Posterior vena cava (tissue), 2 donors: ENCODE results near the gene NMUR2. TPM values are rescaled to one million over a fixed set of nuclear protein-coding genes. Genes with fewer than 3 reads are reported as not detected.

ENCODE experiments used
- DNase-seq: peaks from one replicate; pipeline ENCODE4 v3.0.0-alpha.2; 2020; ENCODE audit warnings: low spot score
- intact Hi-C, 2 donors: fragments of 100-400 bp; cut with DNase I; formaldehyde crosslinking; loops; one replicate each; pipeline versions ENCODE4 v1.14.1 to v1.14.2; 2022 to 2023
- long read RNA-seq, 2 donors: library from polyadenylated mRNA; unstranded; transcript quantifications; one replicate each; pipeline ENCODE4 v2.0.0, GENCODE V29; 2020 to 2021
- total RNA-seq, 2 donors: library from RNA; stranded (reverse); fragmentation: NEBNext Ultra II Directional; extraction: Animal tissue kit (Norgen Biotek cat#: 25700); gene quantifications; one replicate each; pipeline ENCODE4 v1.2.1, GENCODE V29; 2021
- donor health status: DM: yes; HTN: yes; CAD: no.
- donor health status: DM: yes; HTN: yes; CAD: no.

The NMUR2 gene, protein sequence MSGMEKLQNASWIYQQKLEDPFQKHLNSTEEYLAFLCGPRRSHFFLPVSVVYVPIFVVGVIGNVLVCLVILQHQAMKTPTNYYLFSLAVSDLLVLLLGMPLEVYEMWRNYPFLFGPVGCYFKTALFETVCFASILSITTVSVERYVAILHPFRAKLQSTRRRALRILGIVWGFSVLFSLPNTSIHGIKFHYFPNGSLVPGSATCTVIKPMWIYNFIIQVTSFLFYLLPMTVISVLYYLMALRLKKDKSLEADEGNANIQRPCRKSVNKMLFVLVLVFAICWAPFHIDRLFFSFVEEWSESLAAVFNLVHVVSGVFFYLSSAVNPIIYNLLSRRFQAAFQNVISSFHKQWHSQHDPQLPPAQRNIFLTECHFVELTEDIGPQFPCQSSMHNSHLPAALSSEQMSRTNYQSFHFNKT
- not detected for total RNA-seq
- long read RNA-seq, donor 1 = 0 reads
- long read RNA-seq, donor 2 = 0 reads

DNA sequence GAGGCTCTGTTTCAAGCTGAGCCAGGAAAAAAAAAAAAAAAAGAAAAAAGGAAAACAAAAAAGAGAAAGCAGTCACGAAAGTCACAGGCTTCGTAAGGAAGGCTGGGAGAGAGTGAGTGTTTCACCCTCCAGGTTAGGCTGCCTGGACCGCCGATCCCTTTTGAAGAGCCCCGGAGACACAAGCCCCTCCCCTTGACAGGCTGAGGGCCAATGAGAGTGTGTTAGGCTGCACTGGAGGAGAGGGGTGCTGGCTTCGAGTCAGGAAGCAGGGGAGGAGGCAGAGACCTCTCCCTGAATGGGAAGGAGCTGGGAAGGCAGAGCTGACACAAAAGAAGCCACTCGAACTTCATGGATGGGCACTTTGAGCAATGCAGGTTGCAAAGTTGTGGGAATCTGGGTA lies at the start of gene NMUR2:
NMUR2 (minus strand) TSS at position 135 of the 400 bp plus-strand sequence. CDS start 166 bp downstream, outside the sequence.
- intact Hi-C loops = no loop called here
- no peak for DNase-seq

DNA sequence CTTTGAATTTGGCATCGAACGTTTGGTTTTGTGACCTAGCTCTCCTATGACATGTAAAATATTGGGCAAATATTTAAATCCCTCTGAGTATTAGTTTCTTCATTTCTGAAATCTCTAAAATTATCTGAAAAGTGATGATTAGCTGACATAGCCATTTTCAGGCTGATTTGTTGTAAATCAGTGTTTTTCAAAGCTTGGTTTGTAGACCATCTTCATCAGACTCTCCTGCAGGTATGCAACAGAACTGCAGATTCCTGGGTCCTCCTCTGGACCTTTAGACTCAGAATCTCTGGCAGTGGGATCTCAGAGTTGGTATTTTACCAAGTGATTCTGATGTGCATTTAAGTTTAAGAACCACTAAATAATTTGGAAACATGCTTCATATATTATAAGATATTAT lies 38.9 kb upstream of the NMUR2 start:
- DNase-seq = no peak
- intact Hi-C loops = no loop called here

DNA sequence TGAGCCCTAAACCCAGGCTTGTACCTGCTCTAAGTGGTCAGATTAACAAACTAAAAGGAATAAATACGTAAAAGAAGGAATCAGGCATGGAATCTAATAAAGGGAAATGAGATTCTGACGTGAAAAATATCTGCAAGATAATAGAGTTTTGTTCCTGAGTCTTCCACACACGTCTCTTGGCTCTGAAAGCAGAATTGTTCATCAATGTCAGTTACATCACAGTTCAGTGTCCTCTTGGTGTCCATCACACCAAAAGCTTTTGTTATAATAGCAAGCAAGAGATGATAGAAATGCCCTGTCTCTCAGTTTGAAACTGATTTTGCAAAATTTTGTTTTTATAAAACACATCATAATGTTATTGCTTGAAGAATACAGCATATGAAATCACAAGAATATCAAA lies 34.7 kb upstream of the NMUR2 start:
- DNase-seq = no peak

DNA sequence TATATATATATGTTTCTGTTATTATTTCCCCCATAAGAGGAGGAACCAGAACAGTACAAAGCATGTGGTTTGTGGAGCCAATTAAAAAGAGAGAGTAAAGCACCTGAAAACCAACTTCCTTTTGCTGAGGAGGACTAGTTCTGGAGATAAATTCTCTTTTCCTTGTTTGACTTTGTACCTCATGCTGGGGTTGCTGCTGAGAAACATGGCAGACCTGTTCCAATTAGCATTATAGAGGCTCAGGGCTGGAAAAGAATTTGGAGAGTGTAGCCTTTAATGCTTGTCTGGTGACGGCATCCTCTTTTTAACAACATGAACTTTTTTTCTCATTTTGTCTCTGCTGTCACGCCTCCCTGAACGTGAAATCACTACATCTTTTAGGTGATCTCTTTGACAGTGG lies 32.8 kb upstream of the NMUR2 start:
- DNase-seq = no peak
- intact Hi-C loops = no loop called here

More for the DNA sequence above, 34.7 kb upstream of the NMUR2 start:
- intact Hi-C loops = no loop called here

DNA sequence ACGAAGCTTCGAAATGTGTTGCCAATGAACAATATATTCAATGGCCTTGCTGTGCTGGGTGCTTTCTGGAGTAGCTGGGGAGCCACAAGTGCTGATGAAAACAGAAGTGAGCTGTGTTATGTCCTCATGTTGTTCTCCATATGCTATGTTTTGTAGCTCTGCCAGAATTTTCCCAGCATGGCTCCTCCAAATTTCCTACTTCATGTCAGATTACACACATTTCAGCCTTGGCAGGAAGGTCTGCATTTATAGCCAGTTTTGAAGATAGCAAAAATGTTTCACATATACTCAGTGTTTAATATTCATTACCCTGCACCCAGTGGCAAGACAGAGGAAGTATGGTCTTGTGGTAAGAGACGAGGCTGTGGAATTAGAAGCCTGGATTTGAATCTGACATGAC lies 22.6 kb upstream of the NMUR2 start:
- DNase-seq = no peak
- intact Hi-C loops = no loop called here

DNA sequence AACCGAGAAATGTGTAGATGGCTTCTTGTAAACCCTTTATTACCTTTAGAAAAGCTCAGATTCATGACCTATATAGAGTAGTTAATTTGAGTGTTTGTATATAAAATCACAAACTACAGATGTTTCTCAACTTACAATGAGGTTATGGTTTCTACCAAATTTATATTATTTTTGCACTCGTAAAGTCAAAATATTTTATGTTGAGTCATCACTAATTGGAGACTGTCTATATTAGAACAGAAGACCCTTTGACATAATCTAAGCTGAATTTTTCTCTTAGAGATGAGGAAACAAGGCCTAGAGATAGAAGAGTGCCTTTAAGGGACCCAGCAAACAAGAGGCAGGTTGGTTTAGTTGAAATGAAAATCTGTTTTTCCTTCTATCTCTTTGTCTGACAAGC lies 20.0 kb upstream of the NMUR2 start:
- no peak for DNase-seq
- intact Hi-C loops = no loop called here

DNA sequence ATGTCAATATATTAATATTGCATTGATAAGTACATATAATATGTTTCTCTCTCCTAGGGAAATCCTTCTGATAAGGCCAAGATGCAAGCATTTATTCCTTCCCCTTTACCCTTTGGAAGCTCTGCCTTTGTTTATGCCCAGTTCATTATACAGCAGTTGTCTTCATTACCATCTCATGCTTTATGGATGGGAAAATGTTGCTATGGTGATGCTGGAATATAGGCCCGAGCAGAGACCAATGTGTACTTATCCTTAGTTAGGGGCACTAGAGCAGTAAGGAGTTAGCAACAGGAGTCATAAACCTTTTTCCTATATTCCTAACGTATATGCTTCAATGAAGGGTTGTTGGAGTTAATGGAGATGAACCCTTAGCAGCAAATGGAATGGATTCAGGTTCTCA lies 19.4 kb upstream of the NMUR2 start:
- intact Hi-C loops = loop anchor here in 1 of 2 donors (5.0 kb wide), 1 partner anchor 1853 kb away; no protein-coding TSS in a partner anchor
- no peak for DNase-seq

DNA sequence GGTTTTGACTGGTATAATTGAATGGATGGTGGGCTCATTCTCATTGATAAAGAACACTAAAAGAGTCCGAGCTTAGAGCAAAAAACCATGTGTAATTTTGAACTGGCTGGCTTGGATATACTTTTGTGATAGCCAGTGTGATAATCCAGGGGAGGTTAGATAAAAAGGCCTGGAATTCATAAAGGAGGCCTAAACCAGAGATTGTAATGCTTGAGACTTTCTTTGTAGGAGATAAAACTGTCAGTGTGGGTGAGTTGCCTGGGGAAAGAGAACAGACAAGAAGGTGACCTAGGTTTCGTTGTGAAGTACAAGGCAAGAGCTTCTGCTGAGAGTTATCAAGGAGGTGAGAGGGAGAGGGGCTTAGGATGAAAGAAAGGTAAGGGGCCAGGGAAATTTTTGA lies 17.0 kb upstream of the NMUR2 start:
- intact Hi-C loops = loop anchor here in 1 of 2 donors (5.0 kb wide), 1 partner anchor 1855 kb away; no protein-coding TSS in a partner anchor
- no peak for DNase-seq

DNA sequence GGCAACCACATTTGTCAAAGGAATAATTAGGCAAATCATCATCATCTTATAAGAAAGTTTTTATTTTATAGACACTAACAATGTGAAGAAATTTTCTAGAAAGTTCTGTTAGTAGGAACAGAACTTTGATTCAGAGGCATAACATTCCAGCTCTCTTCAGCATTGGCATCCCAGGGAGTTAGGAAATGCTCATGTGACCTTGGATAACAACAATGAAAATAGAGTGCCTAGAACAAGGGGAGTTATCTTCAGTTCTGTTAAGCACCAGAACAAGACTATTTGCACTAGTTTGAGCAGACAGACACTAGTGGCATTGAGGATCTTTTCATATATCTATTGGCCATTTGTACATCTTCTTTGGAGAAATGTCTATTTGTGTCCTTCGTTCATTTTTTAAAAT lies 7.0 kb upstream of the NMUR2 start:
- intact Hi-C loops = no loop called here

DNA sequence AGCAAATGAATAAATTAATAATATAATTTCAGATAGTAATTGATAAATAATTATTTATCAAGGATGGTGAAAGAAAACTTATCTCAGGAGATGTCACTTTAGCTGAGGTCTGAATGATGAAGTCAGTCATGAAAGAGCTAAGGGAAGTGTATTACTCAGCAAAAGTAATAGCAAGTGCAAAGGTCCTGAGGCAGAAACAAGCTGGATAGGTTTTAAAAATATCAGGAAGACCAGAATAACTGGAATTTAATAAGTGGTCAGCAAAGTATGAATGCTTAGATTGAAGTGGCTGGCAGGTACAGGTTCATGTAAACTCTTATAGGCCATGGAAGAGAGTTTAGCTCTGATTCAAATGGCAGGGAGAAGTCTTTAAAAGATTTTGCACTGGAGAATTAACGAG lies 1.0 kb upstream of the NMUR2 start:
- DNase-seq = no peak
- intact Hi-C loops = no loop called here

More for the DNA sequence above, 7.0 kb upstream of the NMUR2 start:
- DNase-seq = no peak

DNA sequence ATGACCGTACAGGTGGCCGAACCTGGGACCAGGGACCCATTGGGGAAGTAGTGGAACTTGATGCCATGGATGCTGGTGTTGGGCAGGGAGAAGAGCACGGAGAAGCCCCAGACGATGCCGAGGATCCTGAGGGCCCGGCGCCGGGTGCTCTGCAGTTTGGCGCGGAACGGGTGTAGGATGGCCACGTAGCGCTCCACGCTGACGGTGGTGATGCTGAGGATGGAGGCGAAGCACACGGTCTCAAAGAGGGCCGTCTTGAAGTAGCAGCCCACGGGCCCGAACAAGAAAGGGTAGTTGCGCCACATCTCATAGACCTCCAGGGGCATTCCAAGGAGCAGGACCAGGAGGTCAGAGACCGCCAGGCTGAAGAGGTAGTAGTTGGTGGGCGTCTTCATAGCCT lies 585 bp downstream of the NMUR2 start:
- intact Hi-C loops = no loop called here
- DNase-seq = no peak

DNA sequence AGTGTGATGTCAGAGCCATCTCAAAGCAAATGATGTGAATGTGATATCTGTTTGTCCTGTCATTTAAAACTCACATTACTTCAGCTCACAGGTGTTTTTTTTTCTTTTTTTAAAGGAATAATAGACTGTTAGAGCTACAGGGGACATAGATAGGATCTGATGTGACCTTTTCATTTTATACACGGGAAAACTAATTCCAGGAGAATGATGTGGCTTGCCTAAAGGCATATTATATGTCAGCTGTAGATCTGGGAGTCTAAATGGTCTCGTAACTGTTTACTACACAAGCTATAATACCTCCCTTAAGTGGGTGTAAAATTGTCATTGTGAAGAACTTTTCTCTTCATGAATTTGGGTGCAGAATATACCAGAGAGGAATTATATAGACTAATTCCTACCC lies 2.0 kb downstream of the NMUR2 start:
- DNase-seq = no peak
- intact Hi-C loops = no loop called here

DNA sequence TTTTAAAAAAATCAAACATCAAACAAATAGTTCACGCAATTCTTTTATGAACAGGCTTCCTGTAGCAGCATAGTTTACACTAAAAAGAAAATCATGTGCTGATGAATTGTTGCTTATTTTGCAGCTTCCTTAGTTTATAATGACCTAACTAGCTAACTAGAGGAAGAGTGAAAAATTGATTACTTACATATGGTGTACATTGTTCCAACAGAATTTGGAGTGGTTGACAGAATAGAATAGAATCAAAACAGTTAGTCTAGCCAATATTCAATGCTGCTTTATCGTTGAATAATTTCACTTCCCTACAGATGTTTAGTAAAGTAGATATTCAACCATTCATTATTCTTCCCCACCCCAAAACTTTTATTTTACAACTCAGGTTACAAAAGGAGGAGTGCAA lies 4.2 kb downstream of the NMUR2 start:
- no peak for DNase-seq
- intact Hi-C loops = no loop called here

DNA sequence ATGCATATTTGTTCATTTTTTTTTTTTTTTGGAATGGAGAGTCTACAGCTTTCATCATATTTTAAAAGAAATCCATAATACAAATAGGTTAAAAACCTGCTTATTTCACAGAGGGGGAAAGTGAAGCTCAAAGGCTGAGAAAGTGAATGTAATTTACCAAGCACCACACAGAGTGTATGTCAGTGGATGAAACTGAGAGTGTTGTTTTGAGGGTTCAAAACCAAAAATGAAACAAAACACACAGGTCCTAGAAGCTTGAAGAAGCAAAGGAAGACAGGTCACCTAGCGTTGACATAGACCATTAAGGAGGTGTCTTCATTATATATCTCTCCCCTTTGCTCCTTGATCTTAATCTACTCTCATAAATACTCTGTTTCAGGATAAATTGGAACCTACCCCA lies 7.5 kb downstream of the NMUR2 start:
- no peak for DNase-seq
- intact Hi-C loops = no loop called here

DNA sequence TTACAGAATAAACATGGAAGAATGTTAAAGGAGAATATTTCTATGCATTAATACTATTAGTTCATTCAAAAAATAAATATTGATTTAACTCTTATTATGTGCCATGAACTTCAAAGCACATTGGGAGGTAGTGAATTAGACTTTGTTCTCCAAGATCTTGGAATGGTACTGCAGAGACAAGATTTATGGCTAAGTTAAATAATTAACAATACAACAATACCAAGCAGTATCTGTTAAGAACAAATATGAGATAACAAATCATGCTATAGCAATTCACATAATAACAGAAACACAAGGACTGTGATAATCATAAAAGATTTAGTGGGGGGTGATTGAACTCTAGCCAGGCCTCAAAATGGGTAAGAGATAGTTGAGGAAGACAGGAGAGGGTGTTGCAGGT lies 11.6 kb downstream of the NMUR2 start:
- DNase-seq = no peak
- intact Hi-C loops = no loop called here

DNA sequence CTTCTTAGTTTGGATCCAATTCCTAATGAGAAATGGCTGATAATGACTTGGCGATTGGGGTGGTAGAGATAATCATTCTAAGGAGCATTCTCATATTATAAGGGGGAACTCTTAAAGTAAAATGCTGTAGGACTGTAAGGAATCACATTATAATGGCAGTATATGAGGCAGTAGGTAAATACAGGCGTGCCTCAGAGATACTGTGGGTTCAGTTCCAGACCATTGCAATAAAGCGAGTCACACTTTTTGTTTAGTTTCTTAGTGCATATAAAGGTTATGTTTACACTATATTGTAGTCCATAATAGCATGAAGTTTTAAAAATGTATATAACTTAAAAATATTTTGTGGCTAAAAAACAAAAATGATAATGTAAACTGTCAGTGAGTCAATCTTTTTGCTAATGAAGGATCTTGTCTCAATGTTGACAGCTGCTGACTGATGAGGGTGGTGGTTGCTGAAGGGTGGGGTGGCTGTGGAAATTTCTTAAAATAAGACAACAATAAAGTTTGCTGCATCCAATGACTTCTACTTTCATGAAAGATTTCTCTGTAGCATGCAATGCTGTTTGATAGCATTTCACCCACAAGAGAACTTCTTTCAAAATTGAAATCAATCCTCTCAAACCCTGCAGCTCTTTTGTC lies 15.8 kb downstream of the NMUR2 start:
- intact Hi-C loops = no loop called here
- no peak for DNase-seq

DNA sequence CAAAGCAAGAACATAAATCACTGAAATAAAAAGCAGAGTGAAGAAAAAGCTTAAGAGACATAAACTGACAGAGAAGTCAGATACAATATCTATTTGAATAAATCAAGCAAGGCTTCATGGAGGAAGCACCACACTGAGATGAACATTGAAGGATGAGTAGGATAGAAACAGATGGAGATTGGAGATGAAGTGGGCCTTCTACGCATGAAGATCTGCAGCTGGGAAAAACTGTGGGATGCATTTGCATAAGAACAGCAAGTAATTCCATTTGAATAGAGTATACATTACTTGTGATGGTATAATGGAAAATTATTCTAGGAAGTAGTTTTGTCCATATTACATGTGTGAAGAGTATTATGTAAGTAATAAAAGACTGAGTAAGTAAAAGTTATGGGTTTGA lies 16.5 kb downstream of the NMUR2 start:
- no peak for DNase-seq
- intact Hi-C loops = no loop called here

DNA sequence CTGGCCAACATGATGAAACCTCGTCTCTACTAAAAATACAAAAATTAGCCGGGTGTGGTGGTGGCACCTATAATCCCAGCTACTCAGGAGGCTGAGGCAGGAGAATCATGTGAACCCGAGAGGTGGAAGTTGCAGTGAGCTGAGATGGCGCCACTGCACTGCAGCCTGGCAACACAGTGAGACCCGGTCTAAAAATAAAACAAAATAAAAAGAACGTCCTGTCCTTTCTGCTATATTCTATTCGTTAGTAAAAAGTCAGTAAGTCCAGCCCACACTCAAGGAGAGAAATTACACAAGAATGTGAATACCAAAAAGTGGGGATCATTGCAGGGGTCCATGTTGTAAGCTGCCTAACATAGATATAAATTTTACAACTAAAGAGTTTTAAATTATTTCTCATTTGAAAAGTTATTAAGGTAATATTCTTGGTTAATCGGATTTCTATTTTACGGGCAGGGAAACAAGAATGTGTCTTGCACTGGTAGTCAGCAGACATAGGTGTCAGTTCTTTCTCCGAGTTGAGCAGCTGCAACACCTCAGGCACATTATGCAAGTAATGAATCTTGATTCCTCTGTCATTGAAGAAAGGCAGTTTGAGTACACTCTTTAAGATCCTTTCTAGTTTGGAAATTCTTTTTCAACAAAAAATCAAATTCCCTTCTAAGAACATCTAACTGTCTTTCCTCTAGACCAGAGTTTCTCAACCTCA lies 24.5 kb downstream of the NMUR2 start:
- no peak for DNase-seq
- intact Hi-C loops = no loop called here

DNA sequence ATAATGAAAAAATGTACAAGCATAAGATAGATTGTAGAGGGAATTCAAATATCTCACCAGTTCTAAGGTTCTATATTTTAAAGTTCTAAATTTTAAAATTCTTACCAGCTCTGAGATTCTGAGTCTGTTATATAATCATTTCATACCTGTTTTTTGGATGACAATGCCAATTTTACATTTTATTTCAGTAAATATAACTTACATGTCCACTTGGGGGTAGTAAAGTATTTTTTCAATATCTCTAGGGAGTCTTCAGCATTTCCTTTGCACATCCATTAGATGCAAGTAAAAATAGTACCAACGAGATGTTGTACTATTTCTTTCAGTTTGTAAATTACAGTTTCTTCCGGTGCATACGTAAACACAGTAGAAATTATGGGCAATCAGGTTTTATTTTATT lies 25.7 kb downstream of the NMUR2 start:
- intact Hi-C loops = no loop called here
- DNase-seq = no peak

DNA sequence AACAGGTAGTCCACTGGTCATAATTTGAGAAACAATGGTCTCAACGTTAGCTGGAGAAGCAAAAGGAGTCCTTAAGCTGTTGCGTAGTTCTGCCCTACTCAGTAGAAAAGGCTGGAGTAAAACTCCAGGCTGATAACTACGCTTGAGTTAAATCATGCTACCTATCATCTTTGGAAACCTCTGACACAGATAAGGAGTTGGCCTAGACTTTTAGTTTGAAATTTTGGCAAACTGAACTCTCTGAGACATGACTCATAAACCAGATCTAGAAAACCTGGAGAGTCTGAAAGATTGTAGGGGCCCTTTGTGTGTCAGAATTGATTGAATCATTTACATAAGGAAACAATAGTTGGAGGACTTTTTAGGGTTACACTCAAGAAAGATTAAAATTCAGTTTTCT lies 26.3 kb downstream of the NMUR2 start:
- DNase-seq = no peak
- intact Hi-C loops = no loop called here
